Loucy (cell line): ENCODE measurements around the gene ASB16.

Source experiments
- H2AFZ ChIP-seq: fragments of 200-600 bp; sonication (generic); 2 replicates; pipeline ENCODE4 v1.6.0; 2016; ENCODE audit warnings: antibody characterized with exemption, mild to moderate bottlenecking, low read length, moderate library complexity
- H3F3A ChIP-seq: fragments of 200-600 bp; 2 replicates; pipeline ENCODE4 v1.6.0; 2016; ENCODE audit warnings: antibody characterized with exemption, low read depth, mild to moderate bottlenecking
- H3K27me3 ChIP-seq: fragments of 200-600 bp; sonication (generic); 2 replicates; pipeline ENCODE4 v1.6.1; 2014; ENCODE audit warnings: low read length, mild to moderate bottlenecking; ENCODE audit not compliant: insufficient read depth, poor library complexity, severe bottlenecking
- H3K36me3 ChIP-seq: fragments of 200-600 bp; sonication (generic); 2 replicates; pipeline ENCODE4 v1.6.1; 2016; ENCODE audit warnings: low read length; ENCODE audit not compliant: insufficient read depth
- H3K4me1 ChIP-seq: fragments of 200-600 bp; sonication (generic); 2 replicates; pipeline ENCODE4 v1.5.1; 2014; ENCODE audit warnings: low read length, mild to moderate bottlenecking; ENCODE audit not compliant: insufficient read depth, poor library complexity, severe bottlenecking
- H3K4me2 ChIP-seq: fragments of 200-600 bp; sonication (generic); 2 replicates; pipeline ENCODE4 v1.6.0; 2014; ENCODE audit warnings: antibody characterized with exemption, low read length, low read depth, mild to moderate bottlenecking; ENCODE audit not compliant: poor library complexity, severe bottlenecking
- H3K4me3 ChIP-seq: fragments of 200-600 bp; sonication (generic); 2 replicates; pipeline ENCODE4 v1.5.1; 2014; ENCODE audit warnings: low read length, mild to moderate bottlenecking, mixed read lengths; ENCODE audit not compliant: poor library complexity, severe bottlenecking
- H3K79me2 ChIP-seq: fragments of 200-600 bp; sonication (generic); 2 replicates; pipeline ENCODE4 v1.6.1; 2014; ENCODE audit warnings: low read length; ENCODE audit not compliant: insufficient read depth
- H3K9ac ChIP-seq: fragments of 200-600 bp; sonication (generic); 2 replicates; pipeline ENCODE4 v1.6.0; 2014; ENCODE audit warnings: mild to moderate bottlenecking, low read depth, low read length, moderate library complexity; ENCODE audit not compliant: poor library complexity, severe bottlenecking
- H3K9me2 ChIP-seq: fragments of 200-600 bp; sonication (generic); replicated peaks from 2 replicates; pipeline ENCODE4 v1.6.1; 2016; ENCODE audit warnings: low read depth, low read length, mixed read lengths
- H3K9me3 ChIP-seq: fragments of 200-600 bp; sonication (generic); 2 replicates; pipeline ENCODE4 v1.6.1; 2014; ENCODE audit warnings: mild to moderate bottlenecking, antibody characterized with exemption, low read length, low read depth; ENCODE audit not compliant: insufficient read depth
- H4K20me1 ChIP-seq: fragments of 200-600 bp; sonication (generic); 2 replicates; pipeline ENCODE4 v1.6.0; 2014; ENCODE audit warnings: antibody characterized with exemption, low read length, mild to moderate bottlenecking; ENCODE audit not compliant: insufficient read depth, poor library complexity, severe bottlenecking
- EZH2phosphoT487 ChIP-seq: fragments of 200-600 bp; IDR thresholded peaks from 2 replicates; pipeline ENCODE4 v1.6.1; 2018; ENCODE audit warnings: antibody characterized with exemption, mild to moderate bottlenecking, moderate library complexity, borderline replicate concordance
- TF ChIP-seq, protein P1 (sequence below): fragments of 200-600 bp; sonication (generic); conservative IDR thresholded peaks from 2 replicates; pipeline ENCODE4 v1.5.1; 2014; ENCODE audit warnings: mild to moderate bottlenecking, antibody characterized with exemption, low read length

The ASB16 gene

DNA sequence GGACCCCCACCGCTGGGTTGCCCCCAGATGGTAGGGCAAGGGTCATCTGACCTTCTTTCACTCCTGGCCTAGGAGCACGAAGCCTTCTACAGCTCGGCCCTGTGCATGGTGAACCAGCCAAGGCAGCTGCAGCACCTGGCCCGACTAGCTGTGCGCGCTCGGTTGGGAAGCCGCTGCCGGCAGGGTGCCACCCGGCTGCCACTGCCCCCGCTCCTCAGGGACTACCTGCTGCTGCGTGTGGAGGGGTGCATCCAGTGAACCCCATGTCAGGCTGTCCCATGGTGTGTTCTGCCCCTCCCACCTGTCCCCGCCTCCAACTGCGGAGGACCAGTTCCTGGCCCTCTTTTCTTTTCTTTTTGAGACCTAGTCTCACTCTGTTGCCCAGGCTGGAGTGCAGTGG lies 7.6 kb downstream of the ASB16 start:
- Histone ChIP-seq H3K36me3 (peaks cover 19% of the 10 kb centered on the region; the same call in 1 of the 2 replicates), H3K9me2 (no peaks in the 10 kb centered on the region), H3K4me1 (peaks cover 7% of the 10 kb centered on the region), H4K20me1 (peaks cover 11% of the 10 kb centered on the region), H3K9ac (no peak overlapping the region), H3F3A (no peaks in the 10 kb centered on the region), H3K9me3 (no peaks in the 10 kb centered on the region), H3K79me2 (peaks cover 16% of the 10 kb centered on the region), H3K4me2 (no peak overlapping the region), H3K27me3 (no peaks in the 10 kb centered on the region), H2AFZ (no peak overlapping the region), H3K4me3 (no peak overlapping the region)
- TF ChIP-seq EZH2phosphoT487 = no peak
- TF ChIP-seq, protein P1, sequence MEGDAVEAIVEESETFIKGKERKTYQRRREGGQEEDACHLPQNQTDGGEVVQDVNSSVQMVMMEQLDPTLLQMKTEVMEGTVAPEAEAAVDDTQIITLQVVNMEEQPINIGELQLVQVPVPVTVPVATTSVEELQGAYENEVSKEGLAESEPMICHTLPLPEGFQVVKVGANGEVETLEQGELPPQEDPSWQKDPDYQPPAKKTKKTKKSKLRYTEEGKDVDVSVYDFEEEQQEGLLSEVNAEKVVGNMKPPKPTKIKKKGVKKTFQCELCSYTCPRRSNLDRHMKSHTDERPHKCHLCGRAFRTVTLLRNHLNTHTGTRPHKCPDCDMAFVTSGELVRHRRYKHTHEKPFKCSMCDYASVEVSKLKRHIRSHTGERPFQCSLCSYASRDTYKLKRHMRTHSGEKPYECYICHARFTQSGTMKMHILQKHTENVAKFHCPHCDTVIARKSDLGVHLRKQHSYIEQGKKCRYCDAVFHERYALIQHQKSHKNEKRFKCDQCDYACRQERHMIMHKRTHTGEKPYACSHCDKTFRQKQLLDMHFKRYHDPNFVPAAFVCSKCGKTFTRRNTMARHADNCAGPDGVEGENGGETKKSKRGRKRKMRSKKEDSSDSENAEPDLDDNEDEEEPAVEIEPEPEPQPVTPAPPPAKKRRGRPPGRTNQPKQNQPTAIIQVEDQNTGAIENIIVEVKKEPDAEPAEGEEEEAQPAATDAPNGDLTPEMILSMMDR = no peak

DNA sequence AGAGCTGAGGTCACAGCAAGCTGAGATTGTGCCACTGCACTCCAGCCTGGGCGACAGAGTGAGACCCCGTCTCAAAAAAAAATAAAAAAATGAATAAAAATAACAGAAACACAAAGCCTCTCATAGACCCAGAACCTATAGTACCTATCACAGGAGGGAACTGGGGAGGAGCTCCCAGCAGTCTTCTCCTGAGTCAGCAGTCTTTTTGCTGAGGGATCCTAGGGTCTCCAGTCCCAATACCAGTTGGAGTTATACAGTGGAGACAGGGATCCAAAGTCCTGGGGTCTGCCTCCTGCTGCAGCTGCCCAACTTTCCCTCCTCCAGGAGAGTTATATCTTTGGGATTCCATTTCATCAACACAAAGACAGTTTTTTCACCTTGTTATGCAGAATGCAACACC lies 12.5 kb downstream of the ASB16 start:
- Histone ChIP-seq H3K9me3 (no peaks in the 10 kb centered on the region), H3K9me2 (no peaks in the 10 kb centered on the region), H3K27me3 (no peaks in the 10 kb centered on the region), H3F3A (peaks cover 3% of the 10 kb centered on the region; the same call in 1 of the 2 replicates), H3K9ac (peak overlapping the region; percentile 43), H3K79me2 (peaks cover 57% of the 10 kb centered on the region), H3K4me1 (peaks cover 32% of the 10 kb centered on the region), H2AFZ (no peak overlapping the region), H3K4me2 (peak overlapping the region; percentile 100), H3K36me3 (peaks cover 13% of the 10 kb centered on the region; the same call in 1 of the 2 replicates), H3K4me3 (peak overlapping the region; percentile 8), H4K20me1 (peaks cover 36% of the 10 kb centered on the region)
- TF ChIP-seq, protein P1 = no peak
- no peak for TF ChIP-seq EZH2phosphoT487

DNA sequence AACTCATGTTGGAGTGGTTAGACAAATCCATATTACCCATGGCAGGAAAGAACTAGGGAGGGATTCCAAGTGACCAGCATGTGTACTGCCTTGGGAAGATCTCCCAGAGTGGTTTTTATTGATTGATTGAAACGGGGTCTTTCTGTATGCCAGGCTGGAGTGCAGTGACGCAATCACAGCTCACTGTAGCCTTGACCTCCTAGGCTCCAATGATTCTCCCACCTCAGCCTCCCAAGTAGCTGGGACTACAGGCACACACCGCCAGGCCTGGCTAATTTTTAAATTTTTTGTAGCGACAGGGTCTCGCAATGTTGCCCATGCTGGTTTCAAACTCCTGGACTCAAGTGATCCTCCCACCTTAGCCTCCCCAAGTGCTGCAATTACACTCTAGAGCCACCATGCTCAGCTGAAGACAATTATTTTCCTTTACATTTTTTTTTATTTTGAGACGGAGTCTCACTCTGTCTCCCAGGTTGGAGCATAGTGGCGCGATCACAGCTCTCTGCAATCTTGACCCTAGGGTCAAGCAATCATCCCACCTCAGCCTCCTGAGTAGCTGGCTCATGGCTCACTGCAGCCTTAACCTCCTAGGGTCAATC lies 13.8 kb downstream of the ASB16 start:
- Histone ChIP-seq H3K79me2 (peaks cover 69% of the 10 kb centered on the region), H3K36me3 (peaks cover 9% of the 10 kb centered on the region; the same call in 1 of the 2 replicates), H3K9me2 (no peaks in the 10 kb centered on the region), H3K9ac (peak overlapping the region; percentile 89), H3K4me3 (peak overlapping the region; percentile 95), H3F3A (peaks cover 3% of the 10 kb centered on the region; the same call in 1 of the 2 replicates), H3K27me3 (no peaks in the 10 kb centered on the region), H2AFZ (no peak overlapping the region), H3K4me2 (peak overlapping the region; percentile 100), H3K9me3 (no peaks in the 10 kb centered on the region), H3K4me1 (peaks cover 35% of the 10 kb centered on the region), H4K20me1 (peaks cover 36% of the 10 kb centered on the region)
- TF ChIP-seq, protein P1 = no peak; the same call in 1 of the 2 replicates
- no peak for TF ChIP-seq EZH2phosphoT487
